Fibroblast of skin of left quadriceps (primary cell): ENCODE results near the gene N4BP2L1.
"Not testable (repeated sequence)": the region's sequence is repeated elsewhere in the genome, so short reads cannot be mapped to it uniquely, and the experiment has no call there.

Experiments used
- DNase-seq, 2 experiments: peaks; one replicate each; pipeline ENCODE4 v3.0.0-alpha.2; 2013; ENCODE audit warnings: low read depth in 2 of 2

Gene N4BP2L1

GRCh38 chr13:32390484-32390883, 37.4 kb downstream of the N4BP2L1 start:
- no peak for DNase-seq

- DNase-seq: no peak
Measured at GRCh38 chr13:32390048-32390447, 37.9 kb downstream of the N4BP2L1 start.

GRCh38 chr13:32385410-32385809, 42.5 kb downstream of the N4BP2L1 start:
- no peak for DNase-seq

- no peak for DNase-seq
Measured at GRCh38 chr13:32384702-32385101, 43.2 kb downstream of the N4BP2L1 start.

GRCh38 chr13:32383836-32384618, 43.9 kb downstream of the N4BP2L1 start:
- no peak for DNase-seq

GRCh38 chr13:32381539-32381938, 46.4 kb downstream of the N4BP2L1 start:
- DNase-seq: peak; percentile 1 to 5

GRCh38 chr13:32378012-32378411, 49.9 kb downstream of the N4BP2L1 start:
- no peak for DNase-seq

- no peak for DNase-seq
Measured at GRCh38 chr13:32376642-32377415, 51.1 kb downstream of the N4BP2L1 start.

- DNase-seq: no peak
Measured at GRCh38 chr13:32370805-32371204, 57.1 kb downstream of the N4BP2L1 start.

GRCh38 chr13:32362574-32362973, 65.4 kb downstream of the N4BP2L1 start:
- DNase-seq: no peak

- not testable (repeated sequence) for DNase-seq
Measured at GRCh38 chr13:32355935-32356334, 72.0 kb downstream of the N4BP2L1 start.

GRCh38 chr13:32354040-32354439, 73.9 kb downstream of the N4BP2L1 start:
- no peak for DNase-seq

GRCh38 chr13:32350839-32351441, 77.0 kb downstream of the N4BP2L1 start:
- DNase-seq: not testable (repeated sequence)
